SK-MEL-5 (cell line): Measurements from ENCODE around the gene POTEB. TPM values are rescaled to one million over a fixed set of nuclear protein-coding genes. Genes with fewer than 3 reads are reported as not detected.
"Not testable (repeated sequence)": the region's sequence is repeated elsewhere in the genome, so short reads cannot be mapped to it uniquely, and the experiment has no call there.

Source experiments
- DNase-seq: peaks from one replicate; pipeline ENCODE4 v3.0.0-alpha.2; 2016; ENCODE audit warnings: low read depth, low spot score
- in situ Hi-C: cut with HindIII; loops from 2 replicates; pipeline ENCODE4 v1.10.0; 2016; ENCODE audit warnings: low sequenced_read_pairs, high pct_unique_total_duplicates, low pct_unique_long_range_greater_than_20kb
- polyA plus RNA-seq, 2 experiments: library from polyadenylated mRNA; depleted of rRNA; stranded (reverse); fragments of >200 nt; gene quantifications; 2 replicates each; pipeline ENCODE4 v1.2.3, GENCODE V29; 2015
- small RNA-seq, 2 experiments: library from RNA; depleted of rRNA; stranded (forward); fragments of <200 nt; gene quantifications; one replicate each; pipeline ENCODE3, GENCODE V24; 2014
- total RNA-seq: library from RNA; depleted of rRNA; stranded (reverse); fragments of >200 nt; shearing (Covaris generic); gene quantifications from 2 replicates; pipeline ENCODE4 v1.2.3, GENCODE V29; 2014; rRNA removed

POTEB gene
- not detected in 2 replicates for total RNA-seq
- not detected in 2 replicates for polyA plus RNA-seq (2015; cell fraction: cytosol; rRNA removed)
- polyA plus RNA-seq (2015; cell fraction: nucleus; rRNA removed), result not detected in 2 replicates

- in situ Hi-C loops, DNase-seq: not testable (repeated sequence)
Measured at GRCh38 chr15:21877635-21878034, at the start of gene POTEB. POTEB (minus strand) TSS chr15:21877735; CDS start chr15:21877246, 489 bp downstream.

GRCh38 chr15:21890955-21891354 is 13.4 kb upstream of the POTEB start:
- in situ Hi-C loops, DNase-seq: not testable (repeated sequence)

GRCh38 chr15:21889542-21889941 is 12.0 kb upstream of the POTEB start:
- in situ Hi-C loops, result not testable (repeated sequence)

GRCh38 chr15:21838831-21839230 is 38.7 kb downstream of the POTEB start:
- DNase-seq, in situ Hi-C loops: not testable (repeated sequence)

More at GRCh38 chr15:21889542-21889941, 12.0 kb upstream of the POTEB start:
- DNase-seq, result not testable (repeated sequence)

Small RNA genes within 50 kb of the gene (small RNA-seq; reads per million reads assigned to genes)
- gene MIR3118-4 (0 reads per million in 2 experiments), gene RNU6-631P (0 reads per million in 2 experiments)

Other genes with a start within 250 kb of the POTEB start
- not detected in 2 replicates for gene OR4M2, start 202.8 kb upstream of the POTEB start, total RNA-seq